ENCODE data around the gene PTGIS.

PTGIS gene

DNA sequence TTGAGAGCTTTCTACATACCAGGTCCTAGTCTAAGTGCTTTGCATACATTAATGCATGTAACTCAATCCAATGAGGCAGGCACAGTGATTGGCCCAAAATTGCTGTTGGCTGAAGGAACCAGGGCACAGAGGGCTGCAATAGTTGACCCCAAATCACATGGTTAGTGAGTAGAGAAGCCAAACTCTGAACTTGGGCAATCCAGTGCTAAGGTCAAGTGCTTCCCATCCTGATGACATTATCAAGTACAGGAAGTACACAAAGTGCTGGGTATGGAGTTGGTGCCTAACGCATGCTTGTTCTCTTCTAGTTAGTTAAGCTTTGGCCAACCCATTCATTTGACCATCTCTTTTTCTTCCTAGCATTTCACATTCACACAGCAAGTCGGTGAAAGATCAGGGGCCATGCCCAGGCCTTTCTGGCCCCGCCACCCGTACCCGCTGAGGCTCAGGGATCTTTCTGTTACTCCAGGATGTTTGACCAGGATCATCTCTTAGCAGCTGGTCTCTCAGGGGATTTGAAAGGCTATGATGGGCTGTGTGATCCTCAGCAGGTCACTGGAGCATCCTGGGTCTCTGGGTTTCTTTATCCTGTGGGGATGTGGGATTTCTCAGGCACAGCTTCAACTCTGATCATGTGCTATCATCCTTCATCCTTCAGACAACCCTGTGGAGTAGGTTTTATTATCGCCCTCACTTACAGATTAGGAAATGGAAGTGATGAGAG, 92.5 kb downstream of the PTGIS start:
- no peak overlapping the region for H3K4me3 ChIP-seq (ENCODE audit: low read depth, low read length)
- TF ChIP-seq CTCF (IDR thresholded peaks at IDR 0.05; ENCODE audit: borderline replicate concordance, insufficient read depth, low read depth, low read length): no peak

DNA sequence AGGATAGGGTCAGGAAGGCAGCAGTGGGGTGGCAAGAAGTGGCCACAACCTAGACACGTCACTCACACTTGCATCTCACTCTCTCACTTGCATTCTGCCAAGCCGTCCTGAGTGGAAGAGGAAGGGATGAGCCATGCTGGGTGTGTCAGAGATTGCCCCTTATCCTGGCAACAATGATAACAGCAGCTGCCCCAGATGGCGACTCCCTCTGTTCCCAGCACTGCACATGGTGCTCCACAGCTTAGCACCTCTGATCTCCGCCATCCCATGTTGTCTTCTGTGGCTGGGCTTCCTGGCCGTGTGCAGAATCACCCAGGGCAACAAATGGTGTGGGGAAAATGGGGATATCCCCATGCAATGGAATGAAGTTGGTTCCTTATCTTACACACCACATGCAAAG, 96.5 kb downstream of the PTGIS start:
- no peak overlapping the region for H3K4me3 ChIP-seq (ENCODE audit: low read depth, low read length)
- no peak for TF ChIP-seq CTCF (IDR thresholded peaks at IDR 0.05; ENCODE audit: borderline replicate concordance, insufficient read depth, low read depth, low read length)

GRCh38 chr20:49470922-49471321, 97.0 kb downstream of the PTGIS start:
- no peak overlapping the region for H3K4me3 ChIP-seq (ENCODE audit: low read depth, low read length)
- TF ChIP-seq CTCF (IDR thresholded peaks at IDR 0.05; ENCODE audit: borderline replicate concordance, insufficient read depth, low read depth, low read length): no peak

DNA sequence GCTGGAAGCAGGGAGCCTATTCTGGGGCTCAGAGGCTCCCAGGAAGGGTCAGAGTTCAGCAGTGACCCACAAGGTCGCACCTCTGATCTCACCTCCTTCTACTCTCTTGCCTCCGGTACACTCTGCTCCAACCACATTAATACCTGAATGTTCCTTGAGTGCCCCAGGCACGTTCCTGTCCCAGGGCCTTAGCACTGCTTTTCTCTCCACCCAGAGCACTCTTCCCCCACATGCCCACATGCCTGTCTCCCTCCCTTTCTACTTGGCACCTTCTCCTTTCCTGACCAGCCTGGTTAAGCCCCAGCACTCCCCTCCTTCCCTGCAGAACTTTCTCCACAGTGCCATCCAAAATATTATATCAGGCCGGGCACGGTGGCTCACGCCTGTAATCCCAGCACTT, 98.9 kb downstream of the PTGIS start:
- TF ChIP-seq CTCF (IDR thresholded peaks at IDR 0.05; ENCODE audit: borderline replicate concordance, insufficient read depth, low read depth, low read length): no peak
- no peak overlapping the region for H3K4me3 ChIP-seq (ENCODE audit: low read depth, low read length)

- no peak overlapping the region for H3K4me3 ChIP-seq (ENCODE audit: low read depth, low read length)
- TF ChIP-seq CTCF (IDR thresholded peaks at IDR 0.05; ENCODE audit: borderline replicate concordance, insufficient read depth, low read depth, low read length): no peak
These were observed 99.5 kb downstream of the PTGIS start for GRCh38 chr20:49468412-49468811.

- H3K4me3 ChIP-seq (ENCODE audit: low read depth, low read length): no peak overlapping the region
- no peak for TF ChIP-seq CTCF (IDR thresholded peaks at IDR 0.05; ENCODE audit: borderline replicate concordance, insufficient read depth, low read depth, low read length)
These were observed 101.6 kb downstream of the PTGIS start for GRCh38 chr20:49466114-49466912.

DNA sequence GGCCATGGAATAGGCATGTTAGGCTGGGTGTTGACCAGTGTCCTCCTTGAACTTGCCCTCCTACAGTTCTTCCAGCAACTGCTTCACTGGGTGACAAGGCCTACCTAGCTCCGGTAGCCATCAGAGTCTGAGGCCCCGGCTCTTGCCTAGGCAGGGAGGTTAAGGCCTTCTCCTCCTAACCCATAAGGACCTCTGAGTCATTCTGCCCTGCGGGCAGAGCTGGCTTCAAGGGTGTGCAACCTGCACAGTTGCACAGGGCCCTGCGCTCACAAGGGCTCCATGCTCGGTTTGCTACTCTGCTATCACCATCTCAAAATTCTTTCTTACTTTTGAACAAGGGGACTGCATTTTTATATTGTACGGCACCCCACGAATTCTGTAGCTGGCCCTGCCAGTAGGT, 103.4 kb downstream of the PTGIS start:
- TF ChIP-seq CTCF (IDR thresholded peaks at IDR 0.05; ENCODE audit: borderline replicate concordance, insufficient read depth, low read depth, low read length): no peak
- no peak overlapping the region for H3K4me3 ChIP-seq (ENCODE audit: low read depth, low read length)

All from GM12875 (cell line).